RWPE2 (cell line): Measurements from ENCODE around the gene ARAP1.

Experiments used
- ATAC-seq: fragments of 200-7000 bp; cut with Tn5 transposase; 3 replicates; pipeline ENCODE4 v1.9.1; 2021; ENCODE audit warnings: low read depth
- DNase-seq: peaks from one replicate; pipeline ENCODE4 v3.0.0-alpha.2; 2020; ENCODE audit warnings: low spot score
- H3K27ac ChIP-seq: fragments of 450-650 bp; 2 replicates; pipeline ENCODE4 v1.5.1; 2017; ENCODE audit warnings: mild to moderate bottlenecking; ENCODE audit not compliant: poor library complexity, severe bottlenecking
- H3K27me3 ChIP-seq: fragments of 250-450 bp; sonication (Bioruptor Pico); 2 replicates; pipeline ENCODE4 v1.5.1; 2021; ENCODE audit warnings: mild to moderate bottlenecking, moderate library complexity; ENCODE audit not compliant: insufficient read depth, poor library complexity, severe bottlenecking
- H3K36me3 ChIP-seq: fragments of 250-450 bp; sonication (Bioruptor Pico); 2 replicates; pipeline ENCODE4 v1.5.1; 2020; ENCODE audit warnings: low read depth, mild to moderate bottlenecking, moderate library complexity
- H3K4me1 ChIP-seq: fragments of 250-450 bp; sonication (Bioruptor Pico); 2 replicates; pipeline ENCODE4 v1.5.1; 2021; ENCODE audit warnings: mild to moderate bottlenecking, moderate library complexity; ENCODE audit not compliant: insufficient read depth, poor library complexity, severe bottlenecking
- H3K4me3 ChIP-seq: fragments of 250-450 bp; sonication (Bioruptor Pico); 2 replicates; pipeline ENCODE4 v1.5.1; 2021; ENCODE audit warnings: mild to moderate bottlenecking, moderate library complexity; ENCODE audit not compliant: severe bottlenecking
- H3K9me3 ChIP-seq: fragments of 250-450 bp; sonication (Bioruptor Pico); 2 replicates; pipeline ENCODE4 v1.5.1; 2021; ENCODE audit warnings: mild to moderate bottlenecking, moderate library complexity; ENCODE audit not compliant: severe bottlenecking
- TF ChIP-seq, protein P1 (sequence below): fragments of 450-650 bp; IDR thresholded peaks from one replicate; pipeline ENCODE4 v1.5.1; 2017; ENCODE audit warnings: mild to moderate bottlenecking, moderate library complexity; ENCODE audit not compliant: poor library complexity, severe bottlenecking

The ARAP1 gene

DNA sequence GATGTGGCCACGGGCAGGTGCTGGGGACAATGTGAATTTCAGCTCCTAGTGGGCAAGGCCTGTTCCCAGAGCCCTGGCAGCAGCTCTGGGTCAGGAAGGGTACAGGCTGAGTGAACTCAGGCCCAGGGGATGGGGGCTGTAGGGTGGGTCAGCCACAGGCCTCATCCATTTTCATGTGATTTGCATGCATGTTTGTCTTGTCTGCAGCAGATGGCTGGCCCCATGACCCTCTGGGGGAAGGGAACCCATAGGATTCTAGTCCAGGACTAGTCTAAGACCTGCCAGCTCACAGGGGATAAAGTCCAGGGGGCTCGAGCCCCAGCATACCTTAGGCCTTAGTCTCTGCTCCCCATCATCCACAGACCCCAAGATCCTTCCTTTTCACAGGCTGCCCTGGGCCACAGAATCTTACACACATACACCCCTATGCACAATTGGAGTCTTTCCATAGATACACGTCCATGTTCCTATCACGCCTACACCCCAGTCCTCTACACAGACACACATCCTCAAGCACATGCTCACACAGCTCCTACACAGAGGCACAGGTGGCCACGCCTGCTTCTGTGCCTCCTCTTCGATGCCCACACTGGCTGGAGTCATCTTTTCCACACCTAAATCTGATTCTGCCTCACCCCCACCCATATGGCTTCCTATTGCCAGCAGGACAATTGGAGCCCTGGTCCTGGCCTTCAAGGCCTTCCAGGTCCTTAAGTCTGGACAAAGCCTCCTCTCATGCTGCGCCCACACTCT, 103.6 kb downstream of the ARAP1 start:
- no peaks in the 10 kb centered on the region for H3K27me3 ChIP-seq
- H3K9me3 ChIP-seq = no peaks in the 10 kb centered on the region
- ATAC-seq (no peak), DNase-seq (no peak)
- no peak overlapping the region for H3K27ac ChIP-seq
- H3K36me3 ChIP-seq = no peaks in the 10 kb centered on the region
- H3K4me1 ChIP-seq = peaks cover 1% of the 10 kb centered on the region
- no peak overlapping the region for H3K4me3 ChIP-seq
- TF ChIP-seq, protein P1, sequence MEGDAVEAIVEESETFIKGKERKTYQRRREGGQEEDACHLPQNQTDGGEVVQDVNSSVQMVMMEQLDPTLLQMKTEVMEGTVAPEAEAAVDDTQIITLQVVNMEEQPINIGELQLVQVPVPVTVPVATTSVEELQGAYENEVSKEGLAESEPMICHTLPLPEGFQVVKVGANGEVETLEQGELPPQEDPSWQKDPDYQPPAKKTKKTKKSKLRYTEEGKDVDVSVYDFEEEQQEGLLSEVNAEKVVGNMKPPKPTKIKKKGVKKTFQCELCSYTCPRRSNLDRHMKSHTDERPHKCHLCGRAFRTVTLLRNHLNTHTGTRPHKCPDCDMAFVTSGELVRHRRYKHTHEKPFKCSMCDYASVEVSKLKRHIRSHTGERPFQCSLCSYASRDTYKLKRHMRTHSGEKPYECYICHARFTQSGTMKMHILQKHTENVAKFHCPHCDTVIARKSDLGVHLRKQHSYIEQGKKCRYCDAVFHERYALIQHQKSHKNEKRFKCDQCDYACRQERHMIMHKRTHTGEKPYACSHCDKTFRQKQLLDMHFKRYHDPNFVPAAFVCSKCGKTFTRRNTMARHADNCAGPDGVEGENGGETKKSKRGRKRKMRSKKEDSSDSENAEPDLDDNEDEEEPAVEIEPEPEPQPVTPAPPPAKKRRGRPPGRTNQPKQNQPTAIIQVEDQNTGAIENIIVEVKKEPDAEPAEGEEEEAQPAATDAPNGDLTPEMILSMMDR = no peak

DNA sequence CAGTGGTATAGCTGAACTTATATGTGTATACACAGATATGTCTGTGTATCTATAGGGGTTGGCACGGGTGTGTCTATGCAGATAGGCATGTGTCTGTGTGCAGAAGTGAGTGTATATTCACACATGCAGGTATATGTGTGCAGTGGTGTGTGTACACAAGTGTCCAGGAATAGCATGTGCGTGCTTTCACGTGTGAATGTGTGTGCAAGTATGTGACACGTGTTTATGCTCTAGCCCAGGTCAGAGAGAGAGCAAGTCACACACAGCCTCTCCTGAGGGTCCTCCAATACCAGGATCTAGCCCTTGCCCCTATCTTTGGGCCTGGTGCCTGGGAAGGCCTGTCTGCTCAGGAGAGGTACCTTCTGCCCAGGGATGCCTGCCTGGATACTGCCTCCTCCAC, 104.3 kb downstream of the ARAP1 start:
- Histone ChIP-seq H3K27ac (no peak overlapping the region), H3K4me1 (peaks cover 6% of the 10 kb centered on the region), H3K27me3 (no peaks in the 10 kb centered on the region), H3K36me3 (no peaks in the 10 kb centered on the region), H3K9me3 (no peaks in the 10 kb centered on the region), H3K4me3 (no peak overlapping the region)
- ATAC-seq (no peak), DNase-seq (no peak)
- TF ChIP-seq, protein P1 = no peak

DNA sequence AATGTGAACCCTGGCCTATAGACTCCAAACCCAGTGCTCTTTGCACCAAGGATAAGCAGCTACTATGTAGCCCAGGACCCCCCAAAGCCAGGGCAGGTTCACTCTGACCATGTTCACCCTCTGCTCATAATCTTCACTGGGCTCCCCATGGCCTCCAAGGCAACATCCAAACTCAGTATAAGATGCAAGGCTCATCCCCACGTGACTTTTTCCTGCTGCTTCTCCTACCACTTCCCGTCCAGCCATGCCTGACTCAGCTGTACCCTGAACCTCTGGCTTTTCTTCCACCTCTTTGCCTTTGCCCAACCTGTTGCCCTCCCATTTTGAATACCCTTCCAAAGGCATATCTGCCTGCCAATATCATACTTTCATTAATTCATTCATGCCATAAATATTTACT, 105.7 kb downstream of the ARAP1 start:
- no peak for DNase-seq
- H3K36me3 ChIP-seq = no peaks in the 10 kb centered on the region
- no peak for ATAC-seq
- H3K4me1 ChIP-seq = peaks cover 6% of the 10 kb centered on the region
- TF ChIP-seq, protein P1 = no peak
- peaks cover 6% of the 10 kb centered on the region for H3K27me3 ChIP-seq
- H3K27ac ChIP-seq = no peak overlapping the region
- H3K4me3 ChIP-seq = no peak overlapping the region
- no peaks in the 10 kb centered on the region for H3K9me3 ChIP-seq

DNA sequence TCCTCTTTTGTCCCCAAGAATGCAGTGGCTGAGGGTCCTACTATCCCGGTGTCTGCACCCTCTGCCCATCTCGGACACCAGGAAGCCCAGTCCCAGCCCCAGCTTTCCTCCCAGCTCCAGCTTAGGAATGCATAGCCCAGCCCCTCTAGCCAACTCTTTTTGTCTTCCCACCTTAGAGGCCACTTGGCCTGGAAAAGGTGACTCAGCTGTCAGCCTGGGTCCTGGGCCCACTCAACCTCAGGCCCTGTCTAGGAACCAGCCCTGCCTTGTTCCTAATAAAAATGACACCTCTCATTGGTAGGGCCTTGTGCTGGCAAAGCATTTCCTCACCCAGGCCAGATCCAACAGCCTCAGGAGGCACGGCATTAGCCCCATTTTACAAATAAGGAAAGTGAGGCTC, 106.2 kb downstream of the ARAP1 start:
- DNase-seq = no peak
- Histone ChIP-seq H3K36me3 (no peaks in the 10 kb centered on the region), H3K27ac (no peak overlapping the region), H3K4me3 (no peak overlapping the region), H3K9me3 (no peaks in the 10 kb centered on the region), H3K27me3 (peaks cover 11% of the 10 kb centered on the region), H3K4me1 (peaks cover 6% of the 10 kb centered on the region)
- ATAC-seq = no peak
- TF ChIP-seq, protein P1 = no peak

DNA sequence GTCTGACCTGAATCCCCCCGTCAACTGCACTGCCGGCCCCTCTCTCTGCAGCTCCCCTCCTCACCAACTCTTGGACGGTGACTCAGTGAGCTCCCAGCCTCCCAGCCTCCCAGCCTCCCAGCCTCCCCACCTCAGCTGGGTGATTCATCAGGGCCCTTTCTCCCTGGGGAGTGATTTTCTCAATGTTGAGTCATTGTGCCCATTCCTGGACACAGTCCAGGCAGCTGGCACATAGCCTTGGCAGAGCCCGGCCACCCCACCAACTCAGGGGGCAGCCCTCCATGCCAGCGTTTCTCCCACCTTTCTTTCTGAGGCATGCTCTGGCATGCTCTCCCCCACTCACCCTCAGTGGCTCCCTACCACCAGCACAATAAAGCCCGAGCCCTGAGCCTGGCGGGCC, 108.7 kb downstream of the ARAP1 start:
- TF ChIP-seq, protein P1 = no peak
- Histone ChIP-seq H3K4me3 (peak overlapping the region; percentile 33), H3K36me3 (no peaks in the 10 kb centered on the region), H3K4me1 (peaks cover 6% of the 10 kb centered on the region), H3K27me3 (peaks cover 13% of the 10 kb centered on the region), H3K9me3 (no peaks in the 10 kb centered on the region), H3K27ac (no peak overlapping the region)
- peak; percentile 47 for ATAC-seq
- no peak for DNase-seq
